HG03520 (cell line): ENCODE results near the gene HIF1AN.
"Not testable (repeated sequence)": the region's sequence is repeated elsewhere in the genome, so short reads cannot be mapped to it uniquely, and the experiment has no call there.

Experiments
- ATAC-seq: cut with Tn5 transposase; IDR thresholded peaks from one replicate; pipeline ENCODE4 v1.9.1; 2021; ENCODE audit warnings: mild to moderate bottlenecking, moderate library complexity; ENCODE audit not compliant: unreplicated experiment

HIF1AN gene

DNA sequence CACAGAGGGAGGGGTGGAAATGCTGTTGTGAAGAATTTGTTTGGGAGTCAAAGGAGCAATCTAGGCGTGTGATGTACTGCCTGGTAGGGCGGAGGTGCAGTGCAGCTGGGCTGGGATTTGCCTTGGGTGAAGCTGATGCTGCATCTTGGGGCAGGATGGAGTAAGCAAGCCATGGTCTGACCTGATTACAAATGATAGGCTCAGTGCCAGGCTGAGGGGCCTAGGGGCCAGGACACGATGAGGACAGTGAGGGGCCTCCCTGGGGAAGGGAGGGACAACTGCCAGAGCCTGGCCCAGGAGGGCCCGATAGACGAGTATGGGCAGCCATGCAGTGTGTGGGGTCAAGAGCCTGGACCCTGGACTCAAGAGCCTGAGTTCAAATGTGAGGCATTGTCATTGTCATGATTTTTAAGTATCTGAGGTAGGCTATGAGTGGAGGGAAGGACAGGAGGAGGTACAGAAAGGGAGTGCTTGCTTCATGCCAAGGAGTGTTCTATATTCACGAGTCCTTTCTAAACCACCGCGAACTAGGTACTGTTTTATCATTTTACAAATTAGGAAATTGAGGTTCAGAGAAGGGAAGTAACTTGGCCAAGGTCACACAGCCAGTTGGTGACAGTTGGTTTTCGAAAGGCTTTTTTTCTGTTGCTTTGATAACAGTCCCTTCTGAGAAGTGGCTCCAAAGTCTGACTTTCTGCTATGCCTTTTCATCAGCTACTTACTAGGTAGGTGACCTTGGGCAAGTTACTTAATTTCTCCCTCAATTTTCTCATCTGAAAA, 29.7 kb downstream of the HIF1AN start:
- ATAC-seq, result no peak

- no peak for ATAC-seq
Observed at GRCh38 chr10:100566561-100566960, 30.8 kb downstream of the HIF1AN start.

DNA sequence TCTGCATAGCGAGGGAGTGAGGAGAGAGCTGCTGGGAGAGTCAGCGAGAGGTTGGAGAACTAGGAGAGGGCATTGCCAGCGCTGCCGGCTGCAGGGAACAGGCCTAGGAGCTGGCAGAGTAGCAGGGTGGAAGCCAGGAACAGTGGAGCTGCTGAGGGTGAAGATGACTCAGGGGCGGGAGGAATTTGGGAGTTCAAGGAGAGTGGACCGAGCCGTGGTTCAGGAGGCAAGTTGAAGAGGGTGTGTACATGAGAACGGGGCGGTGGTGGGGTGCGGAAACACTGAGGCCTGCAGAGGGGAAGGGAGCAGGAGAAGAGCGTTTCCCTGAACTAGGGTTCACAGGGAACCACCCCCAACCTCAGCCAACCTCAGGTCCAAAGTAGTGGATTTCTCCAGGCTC, 31.5 kb downstream of the HIF1AN start:
- ATAC-seq, result no peak

GRCh38 chr10:100567826-100568225, 32.1 kb downstream of the HIF1AN start:
- ATAC-seq, result no peak

DNA sequence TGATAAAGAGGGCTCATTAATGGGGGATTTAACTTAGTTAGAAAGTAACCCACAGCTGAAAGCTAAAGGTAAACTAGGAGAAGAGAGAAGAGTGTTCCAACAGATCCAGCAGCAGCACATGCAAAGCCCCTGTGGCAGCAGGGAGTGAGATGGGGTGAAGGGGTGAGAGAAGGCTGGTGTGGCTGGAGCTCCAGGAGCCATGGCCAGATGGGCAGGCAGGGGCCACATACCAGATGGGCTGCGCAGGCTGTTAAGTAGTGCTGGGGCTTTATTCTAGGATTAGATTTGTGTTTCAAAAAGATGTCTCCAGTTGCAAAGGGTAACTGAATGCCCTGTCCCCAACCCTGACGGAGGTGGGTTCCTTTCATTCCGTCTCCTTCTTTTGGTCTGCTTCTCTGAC, 33.2 kb downstream of the HIF1AN start:
- no peak for ATAC-seq

- ATAC-seq, result no peak
Observed at GRCh38 chr10:100569687-100570481, 34.1 kb downstream of the HIF1AN start.

DNA sequence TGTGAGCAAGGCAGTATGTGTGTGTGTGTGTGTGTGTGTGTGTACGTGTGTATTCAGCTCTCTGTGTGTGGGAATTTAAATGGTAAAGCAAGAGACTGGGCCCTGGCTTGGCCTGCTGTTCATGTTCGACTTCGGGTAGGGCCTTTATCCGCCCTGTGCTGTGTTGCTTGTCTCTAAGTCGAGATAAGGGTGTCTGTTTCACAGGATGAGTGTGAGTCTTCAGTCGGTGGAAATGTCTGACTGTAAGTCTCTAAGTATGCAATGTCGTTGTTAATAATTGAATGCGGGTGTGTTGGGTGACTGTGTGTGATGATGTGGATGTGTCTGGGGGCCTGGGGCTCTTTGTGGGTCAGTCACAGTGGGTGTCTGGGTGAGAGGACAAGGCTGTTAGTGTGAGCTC, 34.8 kb downstream of the HIF1AN start:
- ATAC-seq, result no peak

GRCh38 chr10:100571084-100571856, 35.5 kb downstream of the HIF1AN start:
- ATAC-seq, result no peak

GRCh38 chr10:100575146-100575545, 39.4 kb downstream of the HIF1AN start:
- ATAC-seq, result not testable (repeated sequence)

DNA sequence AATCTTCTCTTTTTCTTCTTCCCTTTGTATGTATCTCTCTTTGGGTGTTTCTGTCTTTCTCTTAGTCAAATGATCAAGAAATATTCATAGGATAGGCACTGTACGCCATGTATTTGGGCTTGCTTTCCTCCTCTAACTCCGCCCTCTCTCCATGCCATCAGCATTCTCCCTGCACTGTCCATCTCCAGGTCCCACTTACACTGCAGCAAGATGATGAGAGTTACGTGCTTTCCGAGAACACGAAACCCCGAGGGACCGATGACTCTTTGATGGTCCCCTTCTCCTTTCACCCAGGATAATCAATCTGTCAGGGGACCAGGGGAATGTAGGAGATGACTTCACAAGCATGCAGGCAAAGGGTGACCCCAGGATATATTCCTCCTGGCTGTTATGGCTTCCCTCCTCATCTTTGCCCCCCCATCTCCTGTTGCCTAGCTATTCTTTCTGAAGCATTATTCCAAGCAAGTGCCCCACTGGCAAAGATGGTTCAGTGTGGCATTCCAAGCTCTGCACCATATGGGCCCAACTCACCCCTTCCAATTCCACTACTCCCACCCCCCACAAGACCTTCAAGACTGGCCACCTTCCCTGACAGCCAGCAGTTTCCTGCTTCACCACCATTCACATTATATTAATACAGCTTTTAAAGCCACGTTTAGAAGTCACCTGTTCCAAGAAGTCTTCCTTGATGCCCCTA, 40.0 kb downstream of the HIF1AN start:
- no peak for ATAC-seq

- ATAC-seq, result no peak
Observed at GRCh38 chr10:100576282-100576635, 40.5 kb downstream of the HIF1AN start.

GRCh38 chr10:100579261-100580090, 43.7 kb downstream of the HIF1AN start:
- ATAC-seq, result no peak

- ATAC-seq, result no peak
Observed at GRCh38 chr10:100586959-100587358, 51.2 kb downstream of the HIF1AN start.

DNA sequence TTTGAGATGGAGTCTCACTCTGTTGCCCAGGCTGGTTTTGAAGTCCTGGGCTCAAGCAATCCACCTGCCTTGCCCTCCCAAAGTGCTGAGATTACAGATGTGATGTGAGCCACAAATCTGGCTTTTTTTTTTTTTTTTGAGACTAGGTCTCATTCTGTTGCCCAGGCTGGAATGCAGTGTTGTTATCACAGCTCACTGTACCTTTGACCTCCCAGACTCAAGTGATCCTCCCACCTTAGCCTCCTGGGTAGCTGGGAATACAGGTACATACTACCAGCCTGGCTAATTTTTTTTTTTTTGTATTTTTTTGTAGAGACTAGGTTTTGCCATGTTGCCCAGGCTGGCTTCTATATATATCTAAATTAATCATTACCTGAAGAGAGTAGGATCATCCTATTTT, 62.4 kb downstream of the HIF1AN start:
- ATAC-seq, result no peak

GRCh38 chr10:100600218-100600617, 64.5 kb downstream of the HIF1AN start:
- ATAC-seq, result no peak

GRCh38 chr10:100607439-100607838, 71.7 kb downstream of the HIF1AN start:
- no peak for ATAC-seq
